GM21447 (cell line): ENCODE results near the gene BCAS3.

ENCODE experiments used
- ATAC-seq: cut with Tn5 transposase; IDR thresholded peaks from one replicate; pipeline ENCODE4 v1.9.1; 2021; ENCODE audit not compliant: unreplicated experiment

BCAS3 gene

GRCh38 chr17:61400717-61401388 lies 723.2 kb downstream of the BCAS3 start:
- ATAC-seq = no peak

GRCh38 chr17:61401389-61402072 lies 723.9 kb downstream of the BCAS3 start:
- ATAC-seq = no peak

- no peak for ATAC-seq
These were observed 724.5 kb downstream of the BCAS3 start for GRCh38 chr17:61402073-61402541.

- no peak for ATAC-seq
These were observed 725.5 kb downstream of the BCAS3 start for GRCh38 chr17:61402978-61403800.

GRCh38 chr17:61403801-61404662 lies 726.4 kb downstream of the BCAS3 start:
- ATAC-seq = no peak

- no peak for ATAC-seq
These were observed 726.9 kb downstream of the BCAS3 start for GRCh38 chr17:61404663-61404912.

GRCh38 chr17:61404913-61405685 lies 727.4 kb downstream of the BCAS3 start:
- no peak for ATAC-seq

GRCh38 chr17:61405686-61406536 lies 728.3 kb downstream of the BCAS3 start:
- no peak for ATAC-seq

GRCh38 chr17:61406537-61406845 lies 728.8 kb downstream of the BCAS3 start:
- no peak for ATAC-seq

GRCh38 chr17:61406971-61407911 lies 729.6 kb downstream of the BCAS3 start:
- ATAC-seq = no peak

- no peak for ATAC-seq
These were observed 730.7 kb downstream of the BCAS3 start for GRCh38 chr17:61408151-61409041.

- ATAC-seq = no peak
These were observed 731.9 kb downstream of the BCAS3 start for GRCh38 chr17:61409301-61410112.

- no peak for ATAC-seq
These were observed 732.7 kb downstream of the BCAS3 start for GRCh38 chr17:61410141-61411010.

- no peak for ATAC-seq
These were observed 733.3 kb downstream of the BCAS3 start for GRCh38 chr17:61411011-61411260.

GRCh38 chr17:61411261-61412142 lies 733.9 kb downstream of the BCAS3 start:
- no peak for ATAC-seq
